GM23338 (cell line): Measurements from ENCODE around the gene ADGRV1.

Experiments used
- CREB1 ChIP-seq: fragments of 250-450 bp; sonication (Bioruptor Pico); IDR thresholded peaks from 2 replicates; pipeline ENCODE4 v1.5.0; 2020; ENCODE audit warnings: low read depth, mild to moderate bottlenecking, moderate library complexity
- CTCF ChIP-seq, 2 experiments: fragments of 200-600 bp in 1 of 2; sonication (generic) in 1 of 2; conservative IDR thresholded peaks; 2 replicates each; pipeline versions ENCODE4 v1.5.1 to v1.6.1; 2016 to 2017; ENCODE audit warnings: antibody characterized with exemption in 2 of 2, low read depth in 2 of 2, mild to moderate bottlenecking in 2 of 2, moderate library complexity in 1 of 2
- EZH2 ChIP-seq: fragments of 200-600 bp; sonication (generic); IDR thresholded peaks from one replicate; pipeline ENCODE4 v1.8.0; 2017; ENCODE audit warnings: antibody characterized with exemption, mild to moderate bottlenecking, low read depth; ENCODE audit not compliant: unreplicated experiment
- EZH2phosphoT487 ChIP-seq: fragments of 200-600 bp; sonication (generic); IDR thresholded peaks from one replicate; pipeline ENCODE4 v1.8.1; 2018; ENCODE audit warnings: antibody characterized with exemption; ENCODE audit not compliant: unreplicated experiment
- JUNB ChIP-seq: IDR thresholded peaks from one replicate; pipeline ENCODE4 v1.6.1; 2016; ENCODE audit warnings: antibody characterized with exemption; ENCODE audit not compliant: unreplicated experiment
- NANOG ChIP-seq: IDR thresholded peaks from 2 replicates; pipeline ENCODE4 v1.6.1; 2016; ENCODE audit warnings: antibody characterized with exemption, borderline replicate concordance
- POLR2AphosphoS5 ChIP-seq: IDR thresholded peaks from 2 replicates; pipeline ENCODE4 v1.6.1; 2016; ENCODE audit warnings: antibody characterized with exemption, low read depth
- REST ChIP-seq: IDR thresholded peaks from one replicate; pipeline ENCODE4 v1.6.1; 2018; ENCODE audit warnings: antibody characterized with exemption; ENCODE audit not compliant: unreplicated experiment
- STAT1 ChIP-seq: IDR thresholded peaks from one replicate; pipeline ENCODE4 v1.6.1; 2016; ENCODE audit warnings: antibody characterized with exemption; ENCODE audit not compliant: unreplicated experiment
- ZNF114 ChIP-seq: fragments of 250-450 bp; sonication (Bioruptor Pico); IDR thresholded peaks from 2 replicates; pipeline ENCODE4 v1.5.0; 2020; ENCODE audit warnings: mild to moderate bottlenecking, moderate library complexity

GRCh38 chr5:90650767-90651166 is 92.2 kb downstream of the ADGRV1 start:
- TF ChIP-seq CTCF (conservative IDR thresholded peaks at IDR 0.05; ENCODE audit: low read depth in 2 of 2) = no peak
- TF ChIP-seq REST = no peak
- TF ChIP-seq EZH2 = no peak
- TF ChIP-seq JUNB = no peak
- TF ChIP-seq EZH2phosphoT487 = no peak
- TF ChIP-seq CREB1 (CRISPR knock-in tag) = no peak
- TF ChIP-seq POLR2AphosphoS5 = no peak
- TF ChIP-seq ZNF114 (CRISPR knock-in tag) = no peak
- no peak for TF ChIP-seq STAT1
- no peak for TF ChIP-seq NANOG
